ENCODE data around the gene CRYM. TPM values are rescaled to one million over a fixed set of nuclear protein-coding genes. Genes with fewer than 3 reads are reported as not detected.
A peak's percentile ranks its signal among the peaks of the same experiment; 100 is the strongest.
"Not testable (repeated sequence)": the region's sequence is repeated elsewhere in the genome, so short reads cannot be mapped to it uniquely, and the experiment has no call there.

CRYM gene
- total RNA-seq, 1 donor from 2014 or later: 4.2 TPM

DNA sequence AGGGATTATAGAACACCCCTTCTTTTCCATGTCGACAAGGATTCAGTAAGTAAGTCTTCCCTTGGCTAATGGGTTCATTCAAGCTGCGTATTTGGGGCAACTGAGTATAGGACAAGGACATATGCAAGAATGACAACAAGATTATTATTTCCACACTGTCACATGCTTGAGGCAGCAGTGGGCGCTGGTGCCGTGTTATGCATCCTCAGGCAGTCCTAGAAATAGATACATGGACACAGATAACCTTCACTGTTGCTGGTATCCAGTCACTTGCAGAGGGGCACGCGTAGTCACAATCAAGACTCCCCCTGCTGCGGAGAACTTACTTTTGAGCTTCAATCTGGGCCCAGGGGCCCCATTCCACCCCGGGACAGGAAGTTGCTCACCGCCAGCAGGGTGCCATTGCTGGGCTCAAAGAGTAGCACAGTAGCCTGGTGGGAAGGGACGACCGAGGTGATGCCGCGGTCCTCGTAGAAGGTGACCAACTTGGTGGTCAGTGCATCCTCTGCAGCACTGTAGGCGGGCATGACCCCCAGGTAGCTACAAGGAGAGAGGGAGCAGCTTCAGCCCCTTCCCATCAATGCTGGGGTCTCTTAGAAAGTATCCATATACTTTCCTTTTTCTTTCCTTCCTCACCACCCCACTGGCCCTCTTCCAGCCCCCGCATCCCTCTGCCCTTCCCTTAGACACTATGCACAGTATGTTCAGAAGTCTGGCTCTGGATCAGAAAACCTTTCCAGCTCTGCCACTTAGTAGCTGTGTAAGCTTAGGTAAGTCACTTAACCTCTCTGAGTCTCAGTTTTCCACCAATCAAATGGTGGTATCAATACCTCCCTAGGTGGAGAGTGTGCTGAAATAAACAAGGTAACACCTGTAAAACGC is 804 bp downstream of the CRYM start:
- no peak for DNase-seq

GRCh38 chr16:21276090-21276489 is 2.0 kb downstream of the CRYM start:
- DNase-seq: no peak

GRCh38 chr16:21275529-21275928 is 2.6 kb downstream of the CRYM start:
- no peak for DNase-seq

DNA sequence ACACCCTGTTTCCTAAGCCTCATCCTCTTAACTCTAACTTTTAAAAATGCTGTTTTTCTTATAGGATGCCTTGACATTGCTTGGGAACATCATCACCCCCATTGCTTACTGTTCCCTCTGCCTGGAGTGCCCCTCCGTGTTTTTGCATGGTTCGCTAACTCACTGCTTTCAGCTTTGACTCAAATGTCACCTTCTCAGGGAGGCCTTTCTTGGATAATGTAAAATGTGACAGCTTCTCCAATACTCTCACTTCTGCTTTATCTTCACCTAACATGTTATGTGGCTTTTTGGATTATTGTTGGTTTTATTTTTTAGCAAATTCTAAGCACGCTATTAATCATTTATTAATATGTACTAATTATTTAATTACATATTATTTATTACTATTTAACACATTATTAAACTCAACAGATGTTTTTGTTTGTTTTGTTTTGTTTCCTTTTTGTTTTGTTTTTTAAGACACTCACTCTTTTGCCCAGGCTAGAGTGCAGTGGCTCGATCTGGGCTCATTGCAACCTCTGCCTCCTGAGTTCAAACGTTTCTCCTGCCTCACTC is 3.8 kb downstream of the CRYM start:
- no peak for DNase-seq

DNA sequence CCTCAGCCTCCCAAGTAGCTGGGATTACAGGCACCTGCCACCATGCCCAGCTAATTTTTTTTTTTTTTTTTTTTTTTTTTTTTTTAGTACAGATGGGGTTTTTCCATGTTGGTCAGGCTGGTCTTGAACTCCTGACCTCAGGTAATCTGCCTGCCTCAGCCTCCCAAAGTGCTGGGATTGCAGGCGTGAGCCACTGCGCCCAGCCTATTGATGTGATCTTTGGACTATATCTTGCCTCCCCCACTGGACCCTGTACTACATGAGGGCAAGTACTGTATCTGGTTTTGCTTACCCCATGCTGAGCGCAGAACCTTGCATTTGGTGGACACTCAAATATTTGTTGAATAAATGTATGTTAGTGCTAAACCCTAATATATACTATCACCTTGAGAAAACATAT is 5.3 kb downstream of the CRYM start:
- not testable (repeated sequence) for DNase-seq

DNA sequence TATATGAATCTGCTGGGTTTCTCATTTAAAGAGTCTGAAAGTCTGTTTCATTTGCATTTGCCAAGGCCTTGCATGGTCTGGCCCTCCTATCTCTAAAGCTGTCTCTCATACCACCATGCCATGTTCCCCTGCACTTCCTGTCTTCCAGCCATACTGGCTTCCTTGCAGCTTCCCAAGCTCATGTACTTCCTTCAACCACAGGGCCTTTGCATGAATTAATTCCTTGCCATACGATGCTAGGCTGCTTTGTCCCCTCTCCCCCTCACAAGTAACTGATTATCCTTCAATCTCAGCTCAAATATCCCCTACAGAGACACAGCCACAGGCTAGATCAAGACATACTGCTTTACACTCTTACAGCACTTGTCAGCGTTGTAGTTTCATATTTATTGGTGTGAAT is 5.8 kb downstream of the CRYM start:
- DNase-seq: no peak

DNA sequence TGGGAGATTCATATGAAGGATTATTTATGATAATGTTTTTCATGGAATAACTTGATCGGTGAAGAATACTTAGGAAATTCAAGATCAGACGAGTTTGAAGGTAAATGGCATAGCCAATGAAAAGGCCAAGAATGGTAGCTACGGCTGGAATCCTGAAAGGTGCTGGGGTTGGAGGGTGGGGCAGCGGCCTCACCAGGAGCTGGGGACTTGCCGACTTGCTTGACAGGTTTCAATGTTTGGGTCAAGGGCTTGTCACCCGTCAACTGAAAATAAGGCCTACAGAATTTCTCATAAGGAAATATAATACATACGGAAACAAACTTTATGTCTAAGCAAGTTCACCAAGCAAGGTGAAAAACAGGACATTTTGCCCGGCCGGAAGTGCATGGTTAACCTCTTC is 9.9 kb downstream of the CRYM start:
- DNase-seq: no peak

GRCh38 chr16:21267298-21267697 is 10.8 kb downstream of the CRYM start:
- DNase-seq: no peak

DNA sequence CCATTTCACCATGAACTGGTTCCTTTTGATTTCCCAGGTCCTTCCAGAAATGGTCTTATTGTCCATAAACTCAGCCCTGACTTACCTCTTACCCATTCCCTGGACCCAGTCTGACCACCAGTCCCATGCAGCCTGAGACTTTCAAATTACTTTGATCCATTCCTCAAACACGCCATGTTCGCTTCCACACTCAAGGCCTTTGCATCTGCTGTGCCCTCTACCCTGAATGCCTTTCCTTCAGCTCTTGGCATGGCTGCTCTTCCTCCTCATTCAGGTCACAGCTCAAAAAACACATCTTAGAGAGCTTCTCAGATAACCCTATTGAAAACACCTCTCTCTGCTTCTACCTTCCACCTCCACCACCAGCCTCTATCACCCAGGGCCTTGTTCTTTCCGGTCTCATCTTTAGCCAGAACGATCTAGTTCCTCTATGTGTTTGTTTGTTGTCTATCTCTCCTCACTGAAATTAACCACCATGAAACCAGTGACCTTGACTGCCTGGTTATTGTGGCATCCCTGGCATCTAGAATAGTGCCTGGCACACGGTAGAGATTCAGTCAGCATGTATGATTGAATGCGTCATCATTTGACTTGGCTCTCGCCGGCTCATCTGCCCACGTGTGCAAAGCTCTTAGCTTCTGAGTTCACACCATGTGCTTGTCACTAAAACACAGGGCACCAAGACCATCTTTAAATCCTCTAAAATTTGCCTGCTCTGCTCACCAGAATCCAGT is 12.8 kb downstream of the CRYM start:
- no peak for DNase-seq

- peak; percentile 36 for DNase-seq
Measured at GRCh38 chr16:21264571-21265036, 13.5 kb downstream of the CRYM start.

DNA sequence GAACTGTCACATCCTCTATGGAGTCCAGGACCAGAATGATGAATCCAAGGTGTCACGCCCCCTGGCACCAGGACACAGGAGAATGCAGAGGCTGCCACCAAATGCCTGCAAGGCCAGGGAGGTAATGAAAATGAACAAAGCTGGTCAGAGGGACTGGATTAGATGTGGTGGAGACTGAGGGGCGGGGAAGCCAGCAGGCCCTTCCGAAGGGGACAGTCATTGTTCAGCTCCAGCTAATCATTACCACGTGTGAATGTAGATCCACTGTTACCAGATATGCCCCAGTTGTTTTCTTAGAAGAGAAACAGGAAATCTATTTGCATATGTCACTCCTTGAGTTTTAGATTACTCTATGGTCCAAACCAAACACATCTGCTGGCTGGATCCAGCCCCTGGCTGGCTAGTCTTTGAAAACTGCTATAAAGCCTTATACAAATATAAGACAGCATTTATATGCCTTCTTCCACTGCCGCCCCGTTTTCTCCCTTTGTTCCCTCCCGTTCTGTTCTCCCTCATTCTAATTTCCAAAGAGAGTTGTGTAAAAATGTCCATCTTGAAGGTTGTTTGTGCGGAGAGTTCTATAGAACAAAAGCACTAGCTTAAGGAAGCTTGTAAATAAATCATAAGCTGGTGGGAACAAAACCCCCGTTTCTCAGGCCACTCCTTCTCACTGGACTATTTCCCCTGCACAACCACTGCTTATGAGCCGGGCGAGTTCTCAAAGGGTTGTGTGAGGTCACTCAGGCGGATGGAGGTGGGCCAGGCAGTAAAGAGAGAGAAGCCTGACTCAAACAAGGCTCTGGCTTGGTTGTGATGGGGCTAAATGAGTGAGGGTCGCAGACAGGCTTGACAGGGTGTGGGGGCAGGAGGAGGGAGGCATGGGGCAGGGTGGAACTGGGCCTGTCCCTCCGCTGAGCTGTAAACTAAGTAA is 14.2 kb downstream of the CRYM start:
- peak; percentile 47 for DNase-seq

DNA sequence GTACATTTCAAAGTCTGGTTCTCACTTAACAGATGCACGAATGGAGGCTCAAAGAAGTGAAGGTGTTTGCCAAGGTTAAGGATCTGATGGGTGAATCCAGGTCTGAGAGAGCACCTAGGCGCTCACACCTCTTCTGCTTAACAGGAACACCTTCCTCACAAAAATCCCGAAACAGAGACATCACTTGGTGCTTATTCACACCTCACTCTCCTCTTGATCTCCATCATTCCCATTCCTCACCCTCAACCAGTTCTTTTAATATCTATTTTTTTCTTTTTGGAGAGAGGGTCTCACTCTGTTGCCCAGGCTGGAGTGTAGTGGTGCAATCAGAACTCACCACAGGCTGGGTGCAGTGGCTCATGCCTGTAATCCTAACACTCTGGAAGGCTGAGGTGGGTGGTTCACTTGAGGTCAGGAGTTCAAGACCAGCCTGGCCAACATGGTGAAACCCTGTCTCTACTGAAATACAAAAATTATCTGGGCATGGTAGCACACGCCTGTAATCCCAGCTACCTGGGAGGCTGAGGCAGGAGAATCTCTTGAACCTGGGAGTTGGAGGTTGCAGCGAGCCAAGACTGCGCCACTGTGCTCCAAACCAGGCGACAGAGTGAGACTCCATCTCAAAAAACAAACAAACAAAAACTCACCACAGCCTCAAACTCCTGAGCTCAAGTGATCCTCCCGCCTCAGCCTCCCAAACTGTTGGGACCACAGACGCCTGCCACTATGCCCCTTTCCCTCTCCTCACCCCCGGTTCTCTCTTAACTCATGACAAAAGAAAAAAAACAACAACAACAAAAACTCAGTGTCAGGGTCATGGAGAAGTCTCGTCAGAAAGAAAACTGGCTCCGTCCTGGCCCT is 15.1 kb downstream of the CRYM start:
- no peak for DNase-seq

- DNase-seq: no peak
Measured at GRCh38 chr16:21260870-21261791, 17.0 kb downstream of the CRYM start.

DNA sequence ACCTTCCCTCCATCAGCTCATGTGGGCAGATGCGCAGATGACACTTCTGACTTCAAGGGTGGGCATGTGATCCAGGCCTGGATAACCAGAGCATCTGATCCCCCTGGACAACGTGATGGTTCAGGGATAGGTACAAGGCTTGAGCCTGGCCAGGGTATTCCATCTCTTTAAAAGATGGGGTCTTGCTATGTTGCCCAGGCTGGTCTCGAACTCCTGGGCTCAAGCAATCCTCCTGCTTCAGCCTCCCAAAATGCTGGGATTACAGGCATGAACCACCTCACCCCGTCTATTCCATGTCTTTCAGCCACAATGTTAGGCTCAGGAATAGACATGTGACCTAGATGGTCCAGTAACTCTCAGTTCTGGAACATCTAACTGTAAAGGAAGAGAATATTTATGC is 20.8 kb downstream of the CRYM start:
- no peak for DNase-seq

DNA sequence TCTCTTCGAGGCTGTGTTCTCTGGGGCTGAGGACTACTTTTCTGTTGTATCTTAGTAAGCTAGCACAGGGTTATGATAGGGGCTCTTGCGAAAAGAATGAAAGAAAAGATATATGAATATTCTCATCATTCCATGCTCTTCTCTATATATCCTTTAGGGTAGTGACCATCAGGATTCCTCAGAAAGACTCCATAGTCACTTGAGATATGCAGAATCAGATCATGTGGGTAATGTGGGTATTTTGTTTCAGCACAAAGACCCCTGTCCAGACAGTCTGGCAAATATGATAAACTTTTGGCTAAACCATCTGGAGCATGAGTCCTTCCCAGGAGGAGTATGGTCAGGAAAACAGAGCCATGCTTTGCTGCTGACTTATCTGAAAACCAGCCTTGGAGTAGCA is 21.5 kb downstream of the CRYM start:
- DNase-seq: no peak

DNA sequence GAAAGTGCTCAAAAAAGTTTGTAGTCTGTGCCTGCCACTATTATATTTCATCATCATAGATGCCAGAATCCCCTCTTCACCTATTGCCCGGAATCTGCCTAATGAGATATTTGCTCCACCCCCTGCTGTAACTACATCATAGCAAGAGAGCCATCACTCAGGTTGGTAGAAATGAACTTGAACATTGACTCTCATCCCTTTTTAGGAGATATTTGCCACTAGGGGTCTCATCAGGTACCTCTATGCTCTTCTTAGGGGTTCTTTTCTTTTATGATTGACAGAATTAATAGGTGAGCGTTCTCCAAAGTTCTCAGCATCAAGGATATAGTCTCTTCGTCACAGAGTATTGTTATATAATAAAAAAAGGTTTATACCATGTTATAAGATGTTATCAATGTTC is 24.6 kb downstream of the CRYM start:
- DNase-seq: no peak

DNA sequence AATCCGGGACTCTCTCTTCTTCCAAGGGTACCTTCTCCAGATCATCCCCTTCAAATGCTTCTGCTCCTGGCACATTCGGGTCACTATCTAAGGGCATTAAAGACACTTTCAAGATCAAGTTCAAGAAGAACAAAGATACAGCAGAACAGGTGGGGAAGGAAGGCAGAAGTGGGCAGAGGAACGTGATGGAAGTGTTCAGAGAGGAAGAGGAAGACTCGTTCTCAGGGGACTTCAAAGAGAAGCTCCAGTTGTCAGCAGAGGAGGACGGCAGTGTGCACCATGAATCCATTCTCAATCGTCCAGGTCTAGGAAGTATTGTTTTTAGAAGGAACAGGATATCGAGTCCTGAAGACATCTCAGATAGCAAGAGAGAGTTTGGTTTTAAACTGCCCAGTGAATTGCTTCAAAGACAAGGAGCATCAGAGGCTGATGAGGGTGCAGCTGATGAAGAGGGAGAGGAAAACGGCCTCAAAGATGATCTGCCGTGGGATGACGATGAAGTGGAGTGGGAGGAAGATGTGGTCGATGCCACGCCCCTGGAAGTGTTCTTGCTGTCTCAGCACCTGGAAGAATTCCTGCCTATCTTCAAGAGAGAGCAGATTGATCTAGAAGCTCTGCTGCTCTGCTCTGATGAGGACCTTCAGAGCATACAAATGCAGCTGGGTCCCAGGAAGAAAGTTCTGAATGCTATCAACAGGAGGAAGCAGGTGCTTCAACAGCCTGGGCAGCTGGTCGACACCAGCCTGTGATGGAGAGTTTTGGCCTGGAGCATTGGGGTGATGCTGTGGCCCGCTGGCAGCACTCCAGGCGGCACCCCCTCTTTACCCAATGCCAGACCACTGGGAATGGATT is 27.8 kb downstream of the CRYM start:
- no peak for DNase-seq

DNA sequence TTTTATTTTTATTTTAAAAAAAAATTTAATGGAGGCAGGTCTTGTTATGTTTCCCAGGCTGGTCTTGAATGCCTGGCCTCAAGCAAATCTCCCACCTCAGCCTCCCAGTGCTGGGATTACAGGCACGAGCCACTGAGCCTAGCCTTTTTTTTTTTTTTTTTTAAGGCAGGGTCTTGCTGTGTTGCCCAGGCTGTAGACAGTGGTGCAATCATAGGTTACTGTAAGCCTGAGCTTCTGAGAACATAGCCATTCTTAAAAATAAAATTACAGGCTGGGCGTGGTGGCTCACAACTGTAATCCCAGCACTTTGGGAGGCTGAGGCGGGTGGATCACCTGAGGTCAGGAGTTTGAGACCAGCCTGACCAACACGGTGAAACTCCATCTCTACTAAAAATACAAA is 29.9 kb downstream of the CRYM start:
- not testable (repeated sequence) for DNase-seq

Measured in tongue (tissue), 2 donors.